ENCODE results near the gene ANKS1A. TPM values are rescaled to one million over a fixed set of nuclear protein-coding genes. Genes with fewer than 3 reads are reported as not detected.

Gene ANKS1A
- total RNA-seq, 1 donor from 2014 or later: 11.5 TPM

GRCh38 chr6:35031611-35032529, 142.8 kb downstream of the ANKS1A start:
- Histone ChIP-seq H3K36me3 (ENCODE audit: control insufficient read depth in 3 of 3, insufficient read depth in 3 of 3, low read length in 3 of 3) (peaks cover 0 to 21% (median 5%) of the 10 kb centered on the region in 3 donors), H3K4me1 (ENCODE audit: control insufficient read depth in 3 of 3, insufficient read depth in 3 of 3, low read length in 3 of 3) (peaks cover 24 to 40% (median 29%) of the 10 kb centered on the region in 3 donors), H3K9ac (ENCODE audit: low read depth in 1 of 3, low read length in 3 of 3) (no peak overlapping the region), H3K27me3 (ENCODE audit: control insufficient read depth in 3 of 3, insufficient read depth in 3 of 3, low read length in 3 of 3) (no peaks in the 10 kb centered on the region), H3K4me3 (ENCODE audit: low read length in 3 of 3) (no peak overlapping the region), H3K27ac (ENCODE audit: low read depth, low read length) (no peak overlapping the region), H3K9me3 (ENCODE audit: control insufficient read depth in 3 of 3, low read length in 3 of 3) (no peaks in the 10 kb centered on the region)

GRCh38 chr6:35033683-35034082, 144.6 kb downstream of the ANKS1A start:
- Histone ChIP-seq H3K9ac (ENCODE audit: low read depth in 1 of 3, low read length in 3 of 3) (no peak overlapping the region), H3K4me1 (ENCODE audit: control insufficient read depth in 3 of 3, insufficient read depth in 3 of 3, low read length in 3 of 3) (peaks cover 20 to 36% (median 24%) of the 10 kb centered on the region in 3 donors), H3K9me3 (ENCODE audit: control insufficient read depth in 3 of 3, low read length in 3 of 3) (no peaks in the 10 kb centered on the region), H3K4me3 (ENCODE audit: low read length in 3 of 3) (no peak overlapping the region), H3K27me3 (ENCODE audit: control insufficient read depth in 3 of 3, insufficient read depth in 3 of 3, low read length in 3 of 3) (no peaks in the 10 kb centered on the region), H3K27ac (ENCODE audit: low read depth, low read length) (no peak overlapping the region), H3K36me3 (ENCODE audit: control insufficient read depth in 3 of 3, insufficient read depth in 3 of 3, low read length in 3 of 3) (peaks cover 0 to 17% (median 5%) of the 10 kb centered on the region in 3 donors)

GRCh38 chr6:35034411-35035191, 145.5 kb downstream of the ANKS1A start:
- H3K27ac ChIP-seq (ENCODE audit: low read depth, low read length): peak overlapping the region; percentile 15
- peaks cover 20 to 36% (median 24%) of the 10 kb centered on the region in 3 donors for H3K4me1 ChIP-seq (ENCODE audit: control insufficient read depth in 3 of 3, insufficient read depth in 3 of 3, low read length in 3 of 3)
- no peaks in the 10 kb centered on the region for H3K9me3 ChIP-seq (ENCODE audit: control insufficient read depth in 3 of 3, low read length in 3 of 3)
- peaks cover 0 to 16% (median 5%) of the 10 kb centered on the region in 3 donors for H3K36me3 ChIP-seq (ENCODE audit: control insufficient read depth in 3 of 3, insufficient read depth in 3 of 3, low read length in 3 of 3)
- peak overlapping the region in 1 of 3 donors; percentile 16 for H3K4me3 ChIP-seq (ENCODE audit: low read length in 3 of 3)
- H3K9ac ChIP-seq (ENCODE audit: low read depth in 1 of 3, low read length in 3 of 3): no peak overlapping the region
- H3K27me3 ChIP-seq (ENCODE audit: control insufficient read depth in 3 of 3, insufficient read depth in 3 of 3, low read length in 3 of 3): no peaks in the 10 kb centered on the region

- H3K4me1 ChIP-seq (ENCODE audit: control insufficient read depth in 3 of 3, insufficient read depth in 3 of 3, low read length in 3 of 3): peaks cover 22 to 36% (median 29%) of the 10 kb centered on the region in 3 donors
- H3K27ac ChIP-seq (ENCODE audit: low read depth, low read length): peak overlapping the region; percentile 18
Measured at GRCh38 chr6:35035481-35036030, 146.5 kb downstream of the ANKS1A start.

GRCh38 chr6:35036059-35036827, 147.2 kb downstream of the ANKS1A start:
- Histone ChIP-seq H3K9me3 (ENCODE audit: control insufficient read depth in 3 of 3, low read length in 3 of 3) (no peaks in the 10 kb centered on the region), H3K27ac (ENCODE audit: low read depth, low read length) (peak overlapping the region; percentile 18), H3K9ac (ENCODE audit: low read depth in 1 of 3, low read length in 3 of 3) (peak overlapping the region in 1 of 3 donors; percentile 26), H3K4me3 (ENCODE audit: low read length in 3 of 3) (no peak overlapping the region), H3K4me1 (ENCODE audit: control insufficient read depth in 3 of 3, insufficient read depth in 3 of 3, low read length in 3 of 3) (peaks cover 29 to 43% (median 34%) of the 10 kb centered on the region in 3 donors), H3K36me3 (ENCODE audit: control insufficient read depth in 3 of 3, insufficient read depth in 3 of 3, low read length in 3 of 3) (peaks cover 0 to 8% (median 5%) of the 10 kb centered on the region in 3 donors), H3K27me3 (ENCODE audit: control insufficient read depth in 3 of 3, insufficient read depth in 3 of 3, low read length in 3 of 3) (no peaks in the 10 kb centered on the region)

More at GRCh38 chr6:35035481-35036030, 146.5 kb downstream of the ANKS1A start:
- no peaks in the 10 kb centered on the region for H3K27me3 ChIP-seq (ENCODE audit: control insufficient read depth in 3 of 3, insufficient read depth in 3 of 3, low read length in 3 of 3)
- H3K9me3 ChIP-seq (ENCODE audit: control insufficient read depth in 3 of 3, low read length in 3 of 3): no peaks in the 10 kb centered on the region
- no peak overlapping the region for H3K4me3 ChIP-seq (ENCODE audit: low read length in 3 of 3)
- H3K9ac ChIP-seq (ENCODE audit: low read depth in 1 of 3, low read length in 3 of 3): peak overlapping the region in 1 of 3 donors; percentile 26
- peaks cover 0 to 15% (median 5%) of the 10 kb centered on the region in 3 donors for H3K36me3 ChIP-seq (ENCODE audit: control insufficient read depth in 3 of 3, insufficient read depth in 3 of 3, low read length in 3 of 3)

- Histone ChIP-seq H3K9ac (ENCODE audit: low read depth in 1 of 3, low read length in 3 of 3) (no peak overlapping the region), H3K27me3 (ENCODE audit: control insufficient read depth in 3 of 3, insufficient read depth in 3 of 3, low read length in 3 of 3) (no peaks in the 10 kb centered on the region), H3K27ac (ENCODE audit: low read depth, low read length) (no peak overlapping the region), H3K9me3 (ENCODE audit: control insufficient read depth in 3 of 3, low read length in 3 of 3) (no peaks in the 10 kb centered on the region), H3K4me3 (ENCODE audit: low read length in 3 of 3) (no peak overlapping the region), H3K36me3 (ENCODE audit: control insufficient read depth in 3 of 3, insufficient read depth in 3 of 3, low read length in 3 of 3) (peaks cover 0 to 5% (median 4%) of the 10 kb centered on the region in 3 donors), H3K4me1 (ENCODE audit: control insufficient read depth in 3 of 3, insufficient read depth in 3 of 3, low read length in 3 of 3) (peaks cover 34 to 49% (median 39%) of the 10 kb centered on the region in 3 donors)
Measured at GRCh38 chr6:35036828-35037663, 148.0 kb downstream of the ANKS1A start.

GRCh38 chr6:35037664-35038038, 148.6 kb downstream of the ANKS1A start:
- Histone ChIP-seq H3K27me3 (ENCODE audit: control insufficient read depth in 3 of 3, insufficient read depth in 3 of 3, low read length in 3 of 3) (no peaks in the 10 kb centered on the region), H3K4me3 (ENCODE audit: low read length in 3 of 3) (no peak overlapping the region), H3K9ac (ENCODE audit: low read depth in 1 of 3, low read length in 3 of 3) (peak overlapping the region in 1 of 3 donors; percentile 15), H3K9me3 (ENCODE audit: control insufficient read depth in 3 of 3, low read length in 3 of 3) (no peaks in the 10 kb centered on the region), H3K4me1 (ENCODE audit: control insufficient read depth in 3 of 3, insufficient read depth in 3 of 3, low read length in 3 of 3) (peaks cover 35 to 52% (median 43%) of the 10 kb centered on the region in 3 donors), H3K36me3 (ENCODE audit: control insufficient read depth in 3 of 3, insufficient read depth in 3 of 3, low read length in 3 of 3) (peaks cover 0 to 5% (median 2%) of the 10 kb centered on the region in 3 donors), H3K27ac (ENCODE audit: low read depth, low read length) (no peak overlapping the region)

GRCh38 chr6:35038076-35038475, 149.0 kb downstream of the ANKS1A start:
- Histone ChIP-seq H3K27ac (ENCODE audit: low read depth, low read length) (no peak overlapping the region), H3K9me3 (ENCODE audit: control insufficient read depth in 3 of 3, low read length in 3 of 3) (no peaks in the 10 kb centered on the region), H3K4me1 (ENCODE audit: control insufficient read depth in 3 of 3, insufficient read depth in 3 of 3, low read length in 3 of 3) (peaks cover 39 to 56% (median 44%) of the 10 kb centered on the region in 3 donors)

More at GRCh38 chr6:35038076-35038475, 149.0 kb downstream of the ANKS1A start:
- H3K27me3 ChIP-seq (ENCODE audit: control insufficient read depth in 3 of 3, insufficient read depth in 3 of 3, low read length in 3 of 3): no peaks in the 10 kb centered on the region
- no peak overlapping the region for H3K9ac ChIP-seq (ENCODE audit: low read depth in 1 of 3, low read length in 3 of 3)
- no peak overlapping the region for H3K4me3 ChIP-seq (ENCODE audit: low read length in 3 of 3)
- H3K36me3 ChIP-seq (ENCODE audit: control insufficient read depth in 3 of 3, insufficient read depth in 3 of 3, low read length in 3 of 3): peaks cover 0 to 5% (median 2%) of the 10 kb centered on the region in 3 donors

All from skeletal muscle tissue (tissue), 4 donors.